ENCODE data around the gene KCNK3. TPM values are rescaled to one million over a fixed set of nuclear protein-coding genes. Genes with fewer than 3 reads are reported as not detected.
"Not testable (repeated sequence)": the region's sequence is repeated elsewhere in the genome, so short reads cannot be mapped to it uniquely, and the experiment has no call there.

KCNK3 gene
- polyA plus RNA-seq, 1 donor from 2014 or later = 12.9 TPM

GRCh38 chr2:26654061-26654340 is 38.5 kb upstream of the KCNK3 start:
- Histone ChIP-seq H3K36me3 (ENCODE audit: insufficient read depth, low read length) (no peaks in the 10 kb centered on the region), H3K9me2 (ENCODE audit: insufficient read depth, low read length) (no peaks in the 10 kb centered on the region), H4K20me1 (ENCODE audit: insufficient read depth) (no peaks in the 10 kb centered on the region), H3K9me3 (ENCODE audit: low read length) (no peaks in the 10 kb centered on the region), H2AFZ (ENCODE audit: low read depth, low read length) (no peak overlapping the region), H3K4me3 (ENCODE audit: low read length) (no peak overlapping the region), H3K27ac (ENCODE audit: low read length) (no peak overlapping the region), H3K4me2 (ENCODE audit: low read length) (no peak overlapping the region), H3K79me2 (replicated peaks; ENCODE audit: insufficient read depth, low read length) (no peaks in the 10 kb centered on the region), H3F3A (ENCODE audit: insufficient read depth, low read length, poor library complexity, severe bottlenecking) (no peaks in the 10 kb centered on the region), H3K27me3 (ENCODE audit: insufficient read depth, low read depth, low read length) (no peaks in the 10 kb centered on the region), H3K9ac (ENCODE audit: low read length) (no peak overlapping the region)
- no peak for TF ChIP-seq EP300 (conservative IDR thresholded peaks at IDR 0.05; ENCODE audit: poor library complexity, severe bottlenecking)
- no peak for TF ChIP-seq SMC3 (conservative IDR thresholded peaks at IDR 0.05; ENCODE audit: poor library complexity)

GRCh38 chr2:26655120-26655519 is 37.4 kb upstream of the KCNK3 start:
- not testable (repeated sequence) for H3K27ac ChIP-seq (ENCODE audit: low read length); H3K4me3 ChIP-seq (ENCODE audit: low read length); H3K9ac ChIP-seq (ENCODE audit: low read length); H3F3A ChIP-seq (ENCODE audit: insufficient read depth, low read length, poor library complexity, severe bottlenecking); H3K9me3 ChIP-seq (ENCODE audit: low read length); H3K79me2 ChIP-seq (replicated peaks; ENCODE audit: insufficient read depth, low read length); H2AFZ ChIP-seq (ENCODE audit: low read depth, low read length); H3K9me2 ChIP-seq (ENCODE audit: insufficient read depth, low read length); H3K4me2 ChIP-seq (ENCODE audit: low read length); H4K20me1 ChIP-seq (ENCODE audit: insufficient read depth); H3K27me3 ChIP-seq (ENCODE audit: insufficient read depth, low read depth, low read length); H3K36me3 ChIP-seq (ENCODE audit: insufficient read depth, low read length)

- Histone ChIP-seq H3F3A (ENCODE audit: insufficient read depth, low read length, poor library complexity, severe bottlenecking) (no peaks in the 10 kb centered on the region), H3K79me2 (replicated peaks; ENCODE audit: insufficient read depth, low read length) (no peaks in the 10 kb centered on the region)
- TF ChIP-seq MXI1 (conservative IDR thresholded peaks at IDR 0.05; ENCODE audit: poor library complexity, severe bottlenecking) (no peak), CTCF (IDR thresholded peaks at IDR 0.05; ENCODE audit: poor library complexity, severe bottlenecking) (no peak), RAD21 (conservative IDR thresholded peaks at IDR 0.05) (no peak), EP300 (conservative IDR thresholded peaks at IDR 0.05; ENCODE audit: poor library complexity, severe bottlenecking) (no peak), POLR2AphosphoS5 (IDR thresholded peaks at IDR 0.05) (no peak), TAF1 (IDR thresholded peaks at IDR 0.05; ENCODE audit: low read depth) (no peak), REST (IDR thresholded peaks at IDR 0.05; ENCODE audit: borderline replicate concordance) (no peak), SMC3 (conservative IDR thresholded peaks at IDR 0.05; ENCODE audit: poor library complexity) (no peak), EZH2 (IDR thresholded peaks at IDR 0.05; ENCODE audit: borderline replicate concordance, insufficient read depth, low read length, poor library complexity, severe bottlenecking) (no peak)
Measured at GRCh38 chr2:26655611-26656195, 36.8 kb upstream of the KCNK3 start.

More at GRCh38 chr2:26655611-26656195, 36.8 kb upstream of the KCNK3 start:
- Histone ChIP-seq H3K27ac (ENCODE audit: low read length) (no peak overlapping the region), H3K9me2 (ENCODE audit: insufficient read depth, low read length) (no peaks in the 10 kb centered on the region), H3K27me3 (ENCODE audit: insufficient read depth, low read depth, low read length) (no peaks in the 10 kb centered on the region), H3K36me3 (ENCODE audit: insufficient read depth, low read length) (no peaks in the 10 kb centered on the region), H3K4me2 (ENCODE audit: low read length) (no peak overlapping the region), H3K9me3 (ENCODE audit: low read length) (no peaks in the 10 kb centered on the region), H4K20me1 (ENCODE audit: insufficient read depth) (no peaks in the 10 kb centered on the region), H2AFZ (ENCODE audit: low read depth, low read length) (no peak overlapping the region), H3K9ac (ENCODE audit: low read length) (no peak overlapping the region), H3K4me3 (ENCODE audit: low read length) (no peak overlapping the region)
